Femur (tissue), 1 donor: ENCODE data around the gene USP54.
"Not testable (repeated sequence)": the region's sequence is repeated elsewhere in the genome, so short reads cannot be mapped to it uniquely, and the experiment has no call there.

Experiments used
- DNase-seq: peaks from one replicate; pipeline ENCODE4 v3.0.0-alpha.2; 2017

USP54 gene

DNA sequence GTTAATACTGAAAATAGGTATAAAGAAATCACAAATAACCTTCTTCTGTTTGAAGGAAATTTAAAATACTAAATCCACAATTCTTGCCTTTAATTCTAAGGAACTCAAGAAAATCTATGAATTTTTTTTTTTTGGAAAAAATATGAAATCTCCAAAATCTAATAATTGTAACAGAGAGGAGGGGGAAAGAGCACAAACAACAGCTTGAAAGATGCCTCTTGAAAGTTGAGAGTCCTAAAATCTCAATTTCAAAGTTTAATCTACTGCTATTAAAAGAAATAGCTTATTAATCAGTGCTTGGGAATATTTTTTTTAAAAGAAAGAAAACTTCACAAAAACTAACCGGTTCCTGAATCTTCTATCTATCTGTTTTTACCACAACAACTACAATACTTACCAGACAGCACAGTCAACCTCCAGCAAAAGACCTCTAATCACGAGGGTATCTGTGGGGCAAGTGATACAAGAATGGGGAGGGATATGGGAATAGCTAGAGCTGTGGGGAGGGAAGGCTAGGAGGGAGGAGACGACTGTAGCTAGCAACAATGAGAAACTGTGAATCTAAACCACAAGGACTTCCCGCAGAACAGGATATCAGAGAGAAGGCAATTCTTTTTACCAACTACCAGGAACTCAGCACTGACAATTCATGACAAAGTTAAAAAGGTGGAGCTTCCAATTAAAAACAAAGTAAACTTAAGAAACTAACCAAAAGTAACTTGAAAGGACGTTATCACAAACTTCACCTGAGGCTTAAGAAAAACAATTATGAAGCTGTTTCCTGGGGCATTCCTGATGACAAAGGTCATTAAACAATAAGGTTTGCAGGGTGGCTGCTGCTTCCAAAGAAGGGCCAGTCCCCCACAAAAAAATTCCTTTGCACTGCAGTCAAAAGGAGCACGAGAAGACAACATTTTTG lies at the start of gene USP54:
TSS of gene USP54 (minus strand) at position 462 of the 919 bp plus-strand sequence. CDS start 15,684 bp downstream, outside the sequence.
- no peak for DNase-seq

DNA sequence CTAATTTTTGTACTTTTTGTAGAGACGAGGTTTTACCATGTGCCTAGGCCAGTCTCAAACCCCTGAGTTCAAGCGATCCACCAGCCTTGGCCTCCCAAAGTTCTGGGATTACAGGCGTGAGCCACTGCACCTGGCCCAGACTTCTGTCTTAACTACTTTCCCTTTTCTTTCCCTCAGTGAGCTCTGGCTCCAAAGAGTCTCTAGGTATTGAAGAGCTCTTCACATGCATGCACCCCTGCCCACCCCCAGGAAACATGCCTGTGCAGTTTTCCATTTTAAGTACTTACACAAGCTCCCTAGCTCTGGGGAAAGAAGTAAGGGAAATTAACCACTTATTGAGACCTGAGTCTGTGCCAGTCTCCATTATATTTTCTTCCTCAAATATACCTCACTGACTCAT lies 48.1 kb upstream of the USP54 start:
- no peak for DNase-seq

- no peak for DNase-seq
Measured at GRCh38 chr10:73635781-73636180, 44.6 kb upstream of the USP54 start.

DNA sequence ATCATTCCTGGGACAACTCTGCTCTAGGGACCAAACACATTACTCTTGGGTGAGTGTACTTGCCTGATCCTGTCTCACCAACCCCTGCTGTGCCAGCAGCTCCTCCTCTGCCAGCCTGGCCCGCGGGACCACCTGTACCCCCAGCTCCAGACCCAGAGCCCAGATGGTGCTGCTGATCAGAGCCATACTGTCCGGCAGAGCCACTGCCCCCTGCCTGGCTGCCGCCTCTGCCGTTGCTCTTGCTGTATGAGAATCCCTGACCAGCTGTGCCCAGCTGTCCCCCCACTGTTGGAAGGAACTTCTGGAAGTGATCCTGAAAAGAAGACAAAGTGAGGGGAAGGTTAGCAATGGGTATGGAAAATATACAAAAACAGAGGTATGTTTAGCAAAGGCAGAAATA lies 43.3 kb upstream of the USP54 start:
- DNase-seq, result no peak

DNA sequence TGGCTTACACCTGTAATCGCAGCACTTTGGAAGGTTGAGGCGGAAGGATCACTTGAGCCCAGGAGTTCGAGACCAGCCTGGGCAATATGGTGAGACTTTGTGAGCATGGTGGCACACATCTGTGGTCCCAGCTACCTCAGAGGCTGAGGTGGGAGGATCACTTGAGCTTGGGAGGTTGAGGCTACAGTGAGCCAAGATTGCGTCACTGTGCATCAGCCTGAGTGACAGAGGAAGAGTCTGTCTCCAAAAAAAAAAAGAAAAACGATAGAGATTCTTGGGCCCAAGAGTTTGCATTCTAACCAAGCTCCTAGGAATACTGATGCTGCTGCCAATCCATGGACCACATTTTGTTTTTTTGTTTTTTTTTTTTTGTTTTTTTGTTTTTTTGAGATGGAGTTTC lies 38.0 kb upstream of the USP54 start:
- DNase-seq, result no peak

GRCh38 chr10:73628405-73628804 lies 37.3 kb upstream of the USP54 start:
- DNase-seq, result no peak

- no peak for DNase-seq
Measured at GRCh38 chr10:73627300-73627699, 36.2 kb upstream of the USP54 start.

GRCh38 chr10:73625884-73626752 lies 35.0 kb upstream of the USP54 start:
- peak; percentile 97 for DNase-seq

DNA sequence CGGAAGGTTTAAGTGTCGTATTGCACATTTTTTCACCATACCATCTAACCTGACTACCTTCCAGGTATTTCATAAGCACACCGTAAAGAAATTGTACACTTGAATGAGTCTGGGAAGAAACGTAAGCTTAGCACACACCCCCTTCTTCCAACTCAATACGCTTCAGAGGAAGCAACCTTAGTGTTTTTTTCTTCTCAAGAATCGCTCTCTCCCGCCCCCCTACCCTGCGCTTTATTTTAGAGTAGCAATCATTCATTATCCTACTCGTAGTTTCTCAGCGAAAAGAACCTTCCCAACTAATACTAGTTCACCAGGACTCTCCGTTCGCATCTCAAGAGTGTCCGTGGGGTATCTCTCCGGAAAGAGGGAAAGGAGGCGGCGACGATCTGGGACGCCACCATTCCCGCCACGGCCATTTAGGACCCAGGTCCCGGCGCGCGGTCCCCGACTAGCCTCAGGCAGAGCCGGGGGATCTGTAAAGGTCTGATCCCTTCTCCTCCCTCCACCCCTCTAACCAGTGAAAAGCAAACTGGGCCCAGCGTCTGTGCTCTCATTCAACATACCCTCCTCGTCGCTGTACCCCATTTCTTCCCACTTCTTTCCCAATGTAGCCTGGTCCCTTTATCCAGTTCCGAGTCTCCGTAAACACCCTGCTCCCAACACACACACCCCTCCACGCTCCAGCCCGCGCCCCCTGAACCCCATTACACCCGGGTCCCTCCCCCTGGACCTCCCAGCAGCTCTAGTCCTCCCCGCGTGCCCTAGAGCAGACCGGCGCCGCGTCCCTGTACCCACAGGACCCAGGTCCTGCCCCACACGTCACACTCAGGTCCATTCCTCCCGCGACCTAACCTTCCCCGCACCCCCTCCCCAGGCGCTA lies 34.1 kb upstream of the USP54 start:
- no peak for DNase-seq

- no peak for DNase-seq
Measured at GRCh38 chr10:73623056-73623455, 31.9 kb upstream of the USP54 start.

GRCh38 chr10:73620974-73621373 lies 29.8 kb upstream of the USP54 start:
- DNase-seq, result not testable (repeated sequence)

DNA sequence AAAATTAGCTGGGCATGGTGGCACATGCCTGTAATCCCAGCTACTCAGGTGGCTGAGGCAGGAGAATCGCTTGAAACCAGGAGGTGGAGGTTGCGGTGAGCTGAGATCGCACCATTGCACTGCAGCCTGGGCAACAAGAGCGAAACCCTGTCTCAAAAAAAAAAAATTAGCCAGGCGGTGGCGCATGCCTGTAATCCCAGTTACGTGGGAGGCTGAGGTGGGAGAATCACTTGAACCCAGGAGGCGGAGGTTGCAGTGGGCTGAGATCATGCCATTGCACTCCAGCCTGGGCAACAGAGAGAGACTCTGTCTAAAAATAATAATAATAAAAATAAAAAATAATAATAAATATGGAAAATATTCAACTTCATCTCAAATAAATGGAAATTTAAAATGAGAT lies 26.0 kb upstream of the USP54 start:
- DNase-seq, result not testable (repeated sequence)

GRCh38 chr10:73614720-73615119 lies 23.6 kb upstream of the USP54 start:
- no peak for DNase-seq

GRCh38 chr10:73609116-73609515 lies 18.0 kb upstream of the USP54 start:
- DNase-seq, result no peak

DNA sequence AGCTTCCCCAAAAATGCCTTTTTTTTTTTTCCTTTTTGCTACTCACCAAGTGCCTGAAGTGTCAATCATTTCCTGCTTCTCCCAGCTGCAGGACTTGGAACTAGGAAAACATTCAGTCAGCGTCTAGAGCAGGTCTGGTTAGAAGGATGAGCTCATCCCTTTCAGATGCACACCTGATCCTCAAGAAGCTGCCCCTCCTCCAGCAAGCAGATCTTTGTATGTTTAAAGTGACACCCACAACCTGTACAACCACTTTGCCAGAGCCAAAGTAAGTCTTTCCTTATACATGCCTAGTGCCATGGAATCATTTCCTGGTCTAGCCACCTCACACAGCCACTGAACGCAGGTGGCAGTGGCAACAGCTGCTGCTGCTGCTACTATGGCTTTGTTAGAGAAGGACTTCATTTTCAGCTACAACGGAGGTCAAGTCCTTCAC lies 10.4 kb upstream of the USP54 start:
- DNase-seq, result no peak

DNA sequence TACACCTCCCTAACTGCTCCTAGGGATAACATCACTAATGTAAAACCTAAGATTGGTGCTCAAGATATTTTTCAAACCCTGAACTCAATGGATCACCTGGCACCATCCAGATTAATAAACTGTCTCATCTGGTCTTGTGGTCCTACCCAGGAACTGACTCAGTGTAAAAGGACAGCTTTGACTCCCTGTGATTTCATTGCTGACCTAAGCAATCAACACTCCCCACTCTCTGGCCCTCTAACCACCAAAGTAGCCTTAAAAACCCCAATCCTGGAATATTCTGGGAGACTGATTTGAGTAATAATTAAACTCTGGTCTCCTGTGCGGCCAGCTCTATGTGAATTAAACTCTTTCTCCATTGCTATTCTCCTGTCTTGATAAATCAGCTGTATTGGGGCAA lies 6.2 kb upstream of the USP54 start:
- no peak for DNase-seq

- no peak for DNase-seq
Measured at GRCh38 chr10:73593812-73594211, 2.7 kb upstream of the USP54 start.

DNA sequence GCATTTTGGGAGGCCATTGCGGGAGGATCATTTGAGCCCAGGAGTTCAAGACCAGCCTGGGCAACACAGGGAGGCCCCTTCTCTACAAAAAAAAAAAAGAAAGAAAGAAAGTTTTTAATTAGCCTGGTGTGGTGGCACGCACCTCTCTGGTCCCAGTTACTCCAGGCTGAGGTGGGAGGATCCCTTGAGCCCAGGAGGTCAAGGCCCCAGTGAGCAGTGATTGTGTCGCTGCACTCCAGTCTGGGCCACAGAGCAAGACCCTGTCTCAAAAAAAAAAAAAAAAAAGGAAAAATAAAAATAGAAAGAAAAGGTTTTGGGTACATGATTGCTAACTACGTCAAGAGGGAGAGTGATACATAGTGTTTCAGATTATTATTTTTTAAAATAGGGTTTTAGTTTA lies 2.0 kb upstream of the USP54 start:
- no peak for DNase-seq

DNA sequence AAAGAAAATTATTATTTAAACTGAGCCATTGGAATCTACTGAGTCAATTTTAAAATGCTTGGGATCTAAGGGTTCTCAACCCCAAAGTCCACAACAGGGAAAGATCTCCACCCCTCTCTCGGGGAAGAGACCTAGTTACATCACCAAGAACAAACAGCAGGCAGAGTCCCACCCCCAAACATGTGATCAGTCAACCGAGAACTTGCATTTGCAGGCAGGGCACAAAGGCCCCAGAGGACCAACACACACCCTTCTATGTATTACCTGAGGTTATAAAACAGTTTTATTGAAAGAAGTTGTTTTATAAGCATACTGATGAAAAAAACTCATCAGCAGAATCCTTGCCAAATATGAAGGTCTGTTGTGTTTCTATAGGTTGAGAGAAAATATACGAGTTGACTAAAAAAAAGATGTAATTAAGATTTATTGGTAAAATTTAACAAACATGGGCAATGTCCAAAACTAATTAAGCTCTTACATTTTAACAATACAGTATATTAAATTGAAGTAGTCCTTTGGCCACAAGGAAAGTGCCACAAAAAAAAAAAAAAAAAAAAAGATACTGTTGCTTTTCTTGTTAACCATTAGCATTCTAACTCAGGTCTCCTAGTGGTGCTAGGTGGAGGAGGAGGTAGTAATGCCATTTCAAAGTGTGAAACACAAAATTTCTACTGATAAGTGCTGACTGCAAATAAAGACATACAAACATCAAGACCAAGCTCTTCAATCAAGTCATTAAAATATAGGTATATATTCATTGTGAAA lies 975 bp upstream of the USP54 start:
- DNase-seq, result peak; percentile 28

DNA sequence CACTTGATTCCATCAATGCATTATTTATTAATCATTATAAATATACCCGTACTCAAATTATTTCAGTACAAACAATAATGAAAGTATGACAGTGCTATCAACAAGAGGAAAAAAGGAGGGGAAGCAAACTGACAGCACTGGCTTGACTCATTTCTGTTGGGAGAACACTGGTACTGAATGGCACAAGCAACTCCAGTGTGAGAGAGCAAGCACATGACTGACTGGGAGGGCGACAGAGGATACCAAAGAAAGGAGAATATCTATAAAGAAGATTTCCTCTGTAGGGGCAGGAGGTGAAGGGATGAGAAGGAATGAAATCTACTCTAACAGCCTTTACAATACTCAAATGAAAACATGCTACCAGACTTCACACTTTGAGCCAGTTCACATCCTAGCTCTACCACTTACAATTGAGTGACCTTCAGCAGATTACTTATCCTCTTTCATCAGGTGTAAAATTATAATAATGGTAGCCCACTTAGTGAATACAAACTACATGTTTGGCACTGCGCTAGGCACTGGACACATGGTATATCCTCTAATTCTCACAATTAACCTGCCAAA lies 1.5 kb downstream of the USP54 start:
- DNase-seq, result no peak

DNA sequence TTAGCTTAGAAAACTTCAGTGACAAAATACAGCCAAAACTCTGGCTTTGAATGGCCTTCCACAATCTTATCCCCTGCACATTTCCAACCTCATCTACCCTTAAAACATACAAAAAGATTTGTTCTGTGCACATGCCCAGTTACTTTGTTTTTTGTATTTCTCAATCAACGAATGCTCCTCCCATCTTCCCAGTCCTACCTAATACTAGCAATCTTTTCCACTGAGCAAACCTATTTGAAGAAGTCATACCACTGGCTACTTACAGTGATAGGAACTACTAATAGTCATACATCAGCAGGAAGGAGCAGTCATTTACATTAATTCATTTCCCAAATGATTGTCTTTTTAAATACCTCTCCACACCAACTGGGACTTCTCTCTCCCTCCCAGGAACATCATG lies 2.5 kb downstream of the USP54 start:
- no peak for DNase-seq

GRCh38 chr10:73586583-73586984 lies 4.6 kb downstream of the USP54 start:
- DNase-seq, result no peak
